Loucy (cell line): ENCODE measurements around the gene KRTAP29-1.
"Not testable (repeated sequence)": the region's sequence is repeated elsewhere in the genome, so short reads cannot be mapped to it uniquely, and the experiment has no call there.

Experiments used
- H2AFZ ChIP-seq: fragments of 200-600 bp; sonication (generic); 2 replicates; pipeline ENCODE4 v1.6.0; 2016; ENCODE audit warnings: antibody characterized with exemption, mild to moderate bottlenecking, low read length, moderate library complexity
- H3F3A ChIP-seq: fragments of 200-600 bp; 2 replicates; pipeline ENCODE4 v1.6.0; 2016; ENCODE audit warnings: antibody characterized with exemption, low read depth, mild to moderate bottlenecking
- H3K27me3 ChIP-seq: fragments of 200-600 bp; sonication (generic); 2 replicates; pipeline ENCODE4 v1.6.1; 2014; ENCODE audit warnings: low read length, mild to moderate bottlenecking; ENCODE audit not compliant: insufficient read depth, poor library complexity, severe bottlenecking
- H3K36me3 ChIP-seq: fragments of 200-600 bp; sonication (generic); 2 replicates; pipeline ENCODE4 v1.6.1; 2016; ENCODE audit warnings: low read length; ENCODE audit not compliant: insufficient read depth
- H3K4me1 ChIP-seq: fragments of 200-600 bp; sonication (generic); 2 replicates; pipeline ENCODE4 v1.5.1; 2014; ENCODE audit warnings: low read length, mild to moderate bottlenecking; ENCODE audit not compliant: insufficient read depth, poor library complexity, severe bottlenecking
- H3K4me2 ChIP-seq: fragments of 200-600 bp; sonication (generic); 2 replicates; pipeline ENCODE4 v1.6.0; 2014; ENCODE audit warnings: antibody characterized with exemption, low read length, low read depth, mild to moderate bottlenecking; ENCODE audit not compliant: poor library complexity, severe bottlenecking
- H3K4me3 ChIP-seq: fragments of 200-600 bp; sonication (generic); 2 replicates; pipeline ENCODE4 v1.5.1; 2014; ENCODE audit warnings: low read length, mild to moderate bottlenecking, mixed read lengths; ENCODE audit not compliant: poor library complexity, severe bottlenecking
- H3K79me2 ChIP-seq: fragments of 200-600 bp; sonication (generic); 2 replicates; pipeline ENCODE4 v1.6.1; 2014; ENCODE audit warnings: low read length; ENCODE audit not compliant: insufficient read depth
- H3K9ac ChIP-seq: fragments of 200-600 bp; sonication (generic); 2 replicates; pipeline ENCODE4 v1.6.0; 2014; ENCODE audit warnings: mild to moderate bottlenecking, low read depth, low read length, moderate library complexity; ENCODE audit not compliant: poor library complexity, severe bottlenecking
- H3K9me2 ChIP-seq: fragments of 200-600 bp; sonication (generic); replicated peaks from 2 replicates; pipeline ENCODE4 v1.6.1; 2016; ENCODE audit warnings: low read depth, low read length, mixed read lengths
- H3K9me3 ChIP-seq: fragments of 200-600 bp; sonication (generic); 2 replicates; pipeline ENCODE4 v1.6.1; 2014; ENCODE audit warnings: mild to moderate bottlenecking, antibody characterized with exemption, low read length, low read depth; ENCODE audit not compliant: insufficient read depth
- H4K20me1 ChIP-seq: fragments of 200-600 bp; sonication (generic); 2 replicates; pipeline ENCODE4 v1.6.0; 2014; ENCODE audit warnings: antibody characterized with exemption, low read length, mild to moderate bottlenecking; ENCODE audit not compliant: insufficient read depth, poor library complexity, severe bottlenecking
- CTCF ChIP-seq: fragments of 200-600 bp; sonication (generic); conservative IDR thresholded peaks from 2 replicates; pipeline ENCODE4 v1.5.1; 2014; ENCODE audit warnings: mild to moderate bottlenecking, antibody characterized with exemption, low read length
- EZH2phosphoT487 ChIP-seq: fragments of 200-600 bp; IDR thresholded peaks from 2 replicates; pipeline ENCODE4 v1.6.1; 2018; ENCODE audit warnings: antibody characterized with exemption, mild to moderate bottlenecking, moderate library complexity, borderline replicate concordance

The KRTAP29-1 gene

GRCh38 chr17:41347869-41348760 is 45.5 kb upstream of the KRTAP29-1 start:
- H3K9me2 ChIP-seq = no peaks in the 10 kb centered on the region
- no peaks in the 10 kb centered on the region for H3K27me3 ChIP-seq
- no peak overlapping the region for H2AFZ ChIP-seq

GRCh38 chr17:41346421-41346820 is 43.8 kb upstream of the KRTAP29-1 start:
- H2AFZ ChIP-seq, H3K36me3 ChIP-seq, H3K9ac ChIP-seq, H3K9me2 ChIP-seq, H3K4me1 ChIP-seq, H4K20me1 ChIP-seq, H3K4me2 ChIP-seq, H3F3A ChIP-seq, H3K4me3 ChIP-seq, H3K27me3 ChIP-seq, H3K79me2 ChIP-seq, H3K9me3 ChIP-seq: not testable (repeated sequence)

More at GRCh38 chr17:41347869-41348760, 45.5 kb upstream of the KRTAP29-1 start:
- Histone ChIP-seq H3K9ac (no peak overlapping the region), H3K9me3 (no peaks in the 10 kb centered on the region), H3F3A (no peaks in the 10 kb centered on the region), H3K79me2 (no peaks in the 10 kb centered on the region), H3K4me3 (no peak overlapping the region), H3K4me1 (no peaks in the 10 kb centered on the region), H3K4me2 (no peak overlapping the region), H3K36me3 (no peaks in the 10 kb centered on the region), H4K20me1 (no peaks in the 10 kb centered on the region)
- TF ChIP-seq CTCF (no peak), EZH2phosphoT487 (no peak)

- Histone ChIP-seq H2AFZ (no peak overlapping the region), H3K4me2 (no peak overlapping the region), H3K79me2 (no peaks in the 10 kb centered on the region), H3K4me3 (no peak overlapping the region), H3K9ac (no peak overlapping the region), H3K9me3 (no peaks in the 10 kb centered on the region), H4K20me1 (no peaks in the 10 kb centered on the region), H3K4me1 (no peaks in the 10 kb centered on the region), H3K36me3 (no peaks in the 10 kb centered on the region), H3K27me3 (no peaks in the 10 kb centered on the region), H3K9me2 (no peaks in the 10 kb centered on the region), H3F3A (no peaks in the 10 kb centered on the region)
- TF ChIP-seq CTCF (no peak), EZH2phosphoT487 (no peak)
Observed at GRCh38 chr17:41345992-41346391, 43.3 kb upstream of the KRTAP29-1 start.

GRCh38 chr17:41343029-41343428 is 40.4 kb upstream of the KRTAP29-1 start:
- Histone ChIP-seq H3K79me2 (no peaks in the 10 kb centered on the region), H3K9ac (no peak overlapping the region), H3K4me1 (peaks cover 6% of the 10 kb centered on the region), H2AFZ (no peak overlapping the region), H3F3A (no peaks in the 10 kb centered on the region), H3K9me3 (no peaks in the 10 kb centered on the region), H3K9me2 (no peaks in the 10 kb centered on the region), H4K20me1 (no peaks in the 10 kb centered on the region), H3K36me3 (no peaks in the 10 kb centered on the region), H3K4me3 (no peak overlapping the region), H3K27me3 (no peaks in the 10 kb centered on the region), H3K4me2 (no peak overlapping the region)
- TF ChIP-seq EZH2phosphoT487 (no peak), CTCF (no peak)
